Astrocyte of the cerebellum (primary cell): ENCODE data around the gene LIMK1.

Experiments
- DNase-seq: peaks from one replicate; pipeline ENCODE4 v3.0.0-alpha.2; 2011; ENCODE audit warnings: low read depth
- H3K4me3 ChIP-seq: 2 replicates; pipeline ENCODE4 v1.5.1; 2011; ENCODE audit warnings: mild to moderate bottlenecking, low read depth, low read length, moderate library complexity
- CTCF ChIP-seq: IDR thresholded peaks from 2 replicates; pipeline ENCODE4 v1.5.1; 2012; ENCODE audit warnings: low read length, low read depth, moderate library complexity, mild to moderate bottlenecking; ENCODE audit errors: missing control alignments
- in situ Hi-C: cut with HindIII; loops from 2 replicates; pipeline ENCODE4 v1.10.0; 2017; ENCODE audit warnings: low sequenced_read_pairs

The LIMK1 gene

GRCh38 chr7:74049997-74050798 is 33.4 kb upstream of the LIMK1 start:
- no peak for DNase-seq
- no peak for TF ChIP-seq CTCF
- in situ Hi-C loops: loop anchor here (25.0 kb wide), 1 partner anchor 362 kb away; no protein-coding TSS in a partner anchor
- no peak overlapping the region for H3K4me3 ChIP-seq

GRCh38 chr7:74051193-74051592 is 32.4 kb upstream of the LIMK1 start:
- DNase-seq: no peak
- TF ChIP-seq CTCF: no peak
- in situ Hi-C loops: loop anchor here (25.0 kb wide), 1 partner anchor 361 kb away; no protein-coding TSS in a partner anchor
- no peak overlapping the region for H3K4me3 ChIP-seq

GRCh38 chr7:74051629-74052410 is 31.8 kb upstream of the LIMK1 start:
- no peak for DNase-seq
- no peak overlapping the region for H3K4me3 ChIP-seq
- in situ Hi-C loops: loop anchor here (25.0 kb wide), 1 partner anchor 360 kb away; no protein-coding TSS in a partner anchor
- TF ChIP-seq CTCF: no peak

- no peak for DNase-seq
- no peak for TF ChIP-seq CTCF
- in situ Hi-C loops: loop anchor here (25.0 kb wide), 1 partner anchor 360 kb away; no protein-coding TSS in a partner anchor
- no peak overlapping the region for H3K4me3 ChIP-seq
These were observed 31.0 kb upstream of the LIMK1 start for GRCh38 chr7:74052628-74053027.

- no peak for DNase-seq
- TF ChIP-seq CTCF: no peak
- no peak overlapping the region for H3K4me3 ChIP-seq
- in situ Hi-C loops: loop anchor here (25.0 kb wide), 1 partner anchor 359 kb away; no protein-coding TSS in a partner anchor
These were observed 29.9 kb upstream of the LIMK1 start for GRCh38 chr7:74053589-74054186.
